ENCODE results near the gene RNF39.

The RNF39 gene

GRCh38 chr6:30093951-30094661 lies 18.5 kb upstream of the RNF39 start:
- FAIRE-seq, result no peak

GRCh38 chr6:30092852-30093543 lies 17.4 kb upstream of the RNF39 start:
- FAIRE-seq, result no peak

- no peak for FAIRE-seq
Measured at GRCh38 chr6:30091577-30092381, 16.2 kb upstream of the RNF39 start.

GRCh38 chr6:30087876-30088275 lies 12.3 kb upstream of the RNF39 start:
- no peak for FAIRE-seq

- no peak for FAIRE-seq
Measured at GRCh38 chr6:30077218-30077617, 1.6 kb upstream of the RNF39 start.

GRCh38 chr6:30075790-30076732 lies 492 bp upstream of the RNF39 start:
- no peak for FAIRE-seq

- FAIRE-seq, result no peak
Measured at GRCh38 chr6:30074331-30075093, 1.1 kb downstream of the RNF39 start.

GRCh38 chr6:30073489-30074235 lies 1.9 kb downstream of the RNF39 start:
- FAIRE-seq, result no peak

- no peak for FAIRE-seq
Measured at GRCh38 chr6:30071858-30072257, 3.7 kb downstream of the RNF39 start.

- no peak for FAIRE-seq
Measured at GRCh38 chr6:30071081-30071818, 4.3 kb downstream of the RNF39 start.

- no peak for FAIRE-seq
Measured at GRCh38 chr6:30067460-30068139, 8.0 kb downstream of the RNF39 start.

GRCh38 chr6:30066577-30067459 lies 8.8 kb downstream of the RNF39 start, which contains the start of gene PPP1R11:
Gene PPP1R11 (plus strand): TSS chr6:30067198. CDS start chr6:30067411, 213 bp downstream.
- peak; percentile 99 for FAIRE-seq

- FAIRE-seq, result no peak
Measured at GRCh38 chr6:30066082-30066481, 9.5 kb downstream of the RNF39 start.

GRCh38 chr6:30063315-30063714 lies 12.3 kb downstream of the RNF39 start:
- peak; percentile 31 for FAIRE-seq

GRCh38 chr6:30062471-30063178 lies 12.9 kb downstream of the RNF39 start:
- FAIRE-seq, result no peak

- no peak for FAIRE-seq
Measured at GRCh38 chr6:30061858-30062458, 13.6 kb downstream of the RNF39 start.
